Activated effector memory CD4-positive, alpha-beta T cell treated with Interleukin-2 at 50 U/mL for 16 hours (primary cell): ENCODE data around the gene NIP7.
"Not testable (repeated sequence)": the region's sequence is repeated elsewhere in the genome, so short reads cannot be mapped to it uniquely, and the experiment has no call there.

Experiments used
- DNase-seq: peaks from one replicate; pipeline ENCODE4 v3.0.0-alpha.2; 2020

NIP7 gene

GRCh38 chr16:69339289-69340094, at the start of gene NIP7, which contains the start of gene COG8:
NIP7 (plus strand) TSS chr16:69339772; CDS start chr16:69339830, 58 bp downstream.
COG8 (minus strand) TSS chr16:69339564; CDS start chr16:69339552, 12 bp downstream.
- peak; percentile 89 for DNase-seq

- DNase-seq: not testable (repeated sequence)
Observed at GRCh38 chr16:69291657-69292056, 47.9 kb upstream of the NIP7 start.

GRCh38 chr16:69293401-69293800, 46.2 kb upstream of the NIP7 start:
- DNase-seq: no peak

- no peak for DNase-seq
Observed at GRCh38 chr16:69294051-69294450, 45.5 kb upstream of the NIP7 start.

- not testable (repeated sequence) for DNase-seq
Observed at GRCh38 chr16:69296771-69297170, 42.8 kb upstream of the NIP7 start.

- DNase-seq: no peak
Observed at GRCh38 chr16:69298261-69298660, 41.3 kb upstream of the NIP7 start.

- DNase-seq: no peak
Observed at GRCh38 chr16:69301187-69301586, 38.4 kb upstream of the NIP7 start.

GRCh38 chr16:69301861-69302260, 37.7 kb upstream of the NIP7 start:
- DNase-seq: no peak

- no peak for DNase-seq
Observed at GRCh38 chr16:69302301-69302700, 37.3 kb upstream of the NIP7 start.

GRCh38 chr16:69306031-69306430, 33.5 kb upstream of the NIP7 start:
- DNase-seq: no peak

GRCh38 chr16:69307091-69307490, 32.5 kb upstream of the NIP7 start:
- DNase-seq: no peak

GRCh38 chr16:69307856-69308255, 31.7 kb upstream of the NIP7 start:
- no peak for DNase-seq

- no peak for DNase-seq
Observed at GRCh38 chr16:69309316-69309715, 30.3 kb upstream of the NIP7 start.

GRCh38 chr16:69310653-69311532, 28.7 kb upstream of the NIP7 start, which contains the start of gene VPS4A:
VPS4A (plus strand) TSS chr16:69311350; CDS start chr16:69311512, 162 bp downstream.
- peak; percentile 97 for DNase-seq

- no peak for DNase-seq
Observed at GRCh38 chr16:69311533-69312387, 27.8 kb upstream of the NIP7 start.

- no peak for DNase-seq
Observed at GRCh38 chr16:69313469-69313868, 26.1 kb upstream of the NIP7 start.

- DNase-seq: no peak
Observed at GRCh38 chr16:69314534-69314933, 25.0 kb upstream of the NIP7 start.

GRCh38 chr16:69315486-69316311, 23.9 kb upstream of the NIP7 start:
- DNase-seq: no peak

GRCh38 chr16:69316595-69317034, 23.0 kb upstream of the NIP7 start:
- no peak for DNase-seq

- no peak for DNase-seq
Observed at GRCh38 chr16:69318177-69318910, 21.2 kb upstream of the NIP7 start.

GRCh38 chr16:69318911-69319289, 20.7 kb upstream of the NIP7 start:
- DNase-seq: no peak
